Neuronal stem cell (in vitro differentiated cells): ENCODE data around the gene ETV2.
"Not testable (repeated sequence)": the region's sequence is repeated elsewhere in the genome, so short reads cannot be mapped to it uniquely, and the experiment has no call there.

Experiments
- DNase-seq: peaks from one replicate; pipeline ENCODE4 v3.0.0-alpha.2; 2013; ENCODE audit warnings: low spot score
- H2AFZ ChIP-seq: one replicate; pipeline ENCODE4 v1.6.1; 2013; ENCODE audit warnings: mild to moderate bottlenecking, low read length, inconsistent platforms
- H2AK5ac ChIP-seq: 2 replicates; pipeline ENCODE4 v1.6.1; 2013; ENCODE audit warnings: low read depth, mild to moderate bottlenecking, inconsistent platforms, low read length, moderate library complexity, mixed read lengths
- H2BK120ac ChIP-seq: 2 replicates; pipeline ENCODE4 v1.6.1; 2013; ENCODE audit warnings: low read depth, mild to moderate bottlenecking, inconsistent platforms, low read length, moderate library complexity, mixed read lengths
- H2BK12ac ChIP-seq: one replicate; pipeline ENCODE4 v1.6.1; 2013; ENCODE audit warnings: low read length, inconsistent platforms
- H2BK15ac ChIP-seq: 2 replicates; pipeline ENCODE4 v1.6.1; 2013; ENCODE audit warnings: mild to moderate bottlenecking, low read length, inconsistent platforms, mixed read lengths
- H2BK5ac ChIP-seq: one replicate; pipeline ENCODE4 v1.6.1; 2013; ENCODE audit warnings: inconsistent platforms, mild to moderate bottlenecking, low read length, moderate library complexity
- H3K14ac ChIP-seq: one replicate; pipeline ENCODE4 v1.6.1; 2013; ENCODE audit warnings: low read length, inconsistent platforms
- H3K18ac ChIP-seq: 2 replicates; pipeline ENCODE4 v1.6.1; 2013; ENCODE audit warnings: low read length, inconsistent platforms
- H3K23ac ChIP-seq: 2 replicates; pipeline ENCODE4 v1.6.1; 2013; ENCODE audit warnings: low read depth, mild to moderate bottlenecking, mixed read lengths, low read length, inconsistent platforms; ENCODE audit not compliant: poor library complexity
- H3K27ac ChIP-seq: replicated peaks from 3 replicates; pipeline ENCODE4 v1.5.1; 2013; ENCODE audit warnings: low read length, inconsistent platforms
- H3K27me3 ChIP-seq, 3 experiments: 2 replicates each; pipeline ENCODE4 v1.6.1; 2013; ENCODE audit warnings: low read length in 3 of 3, mild to moderate bottlenecking in 2 of 3, inconsistent platforms in 1 of 3, low read depth in 1 of 3, mixed read lengths in 1 of 3, moderate library complexity in 1 of 3; ENCODE audit not compliant: control insufficient read depth in 3 of 3, insufficient read depth in 3 of 3
- H3K36me3 ChIP-seq, 2 donors: replicated peaks in 1 of 2; 2 replicates each; pipeline ENCODE4 v1.6.1; 2013; ENCODE audit warnings: low read length in 2 of 2; ENCODE audit not compliant: control insufficient read depth in 2 of 2, insufficient read depth in 2 of 2
- H3K4ac ChIP-seq: 2 replicates; pipeline ENCODE4 v1.6.1; 2013; ENCODE audit warnings: inconsistent platforms, mild to moderate bottlenecking, low read length, moderate library complexity
- H3K4me1 ChIP-seq, 2 donors: 1 replicate in 1 of 2; 2 replicates in 1 of 2; pipeline ENCODE4 v1.6.1; 2013; ENCODE audit warnings: low read length in 2 of 2, low read depth in 1 of 2; ENCODE audit not compliant: control insufficient read depth in 2 of 2, insufficient read depth in 1 of 2
- H3K4me2 ChIP-seq: one replicate; pipeline ENCODE4 v1.6.1; 2013; ENCODE audit warnings: mild to moderate bottlenecking, low read length, inconsistent platforms; ENCODE audit not compliant: insufficient read depth, poor library complexity, severe bottlenecking
- H3K4me3 ChIP-seq, 2 donors: 2 replicates each; pipeline ENCODE4 v1.5.1; 2013; ENCODE audit warnings: low read length in 2 of 2, mild to moderate bottlenecking in 2 of 2, inconsistent platforms in 1 of 2, moderate library complexity in 1 of 2
- H3K79me1 ChIP-seq: one replicate; pipeline ENCODE4 v1.6.1; 2013; ENCODE audit warnings: low read depth, mild to moderate bottlenecking, inconsistent platforms, low read length, moderate library complexity
- H3K9ac ChIP-seq: one replicate; pipeline ENCODE4 v1.6.1; 2013; ENCODE audit warnings: mild to moderate bottlenecking, low read depth, low read length, inconsistent platforms; ENCODE audit not compliant: poor library complexity
- H3K9me3 ChIP-seq, 2 donors: replicated peaks in 1 of 2; 2 replicates each; pipeline versions ENCODE3 to v1.6.1; 2013; ENCODE audit warnings: low read length in 2 of 2, mild to moderate bottlenecking in 2 of 2, inconsistent platforms in 1 of 2, low read depth in 1 of 2, mixed read lengths in 1 of 2, moderate library complexity in 1 of 2; ENCODE audit not compliant: control insufficient read depth in 2 of 2, insufficient read depth in 1 of 2
- H4K8ac ChIP-seq: one replicate; pipeline ENCODE4 v1.6.1; 2013; ENCODE audit warnings: low read depth, mild to moderate bottlenecking, inconsistent platforms, low read length, moderate library complexity
- H4K91ac ChIP-seq: one replicate; pipeline ENCODE4 v1.6.1; 2013; ENCODE audit warnings: low read length, low read depth, mild to moderate bottlenecking, inconsistent platforms; ENCODE audit not compliant: poor library complexity
- WGBS, 2 donors: extraction: QIAGEN DNeasy Blood & Tissue Kit; methylation state at CpG; one replicate each; pipeline ENCODE4 v1.1.7; 2013; ENCODE audit warnings: missing lambda C conversion rate in 2 of 2, mixed read lengths in 1 of 2; ENCODE audit not compliant: insufficient read length in 2 of 2, insufficient replicate concordance in 1 of 2; ENCODE audit errors: extremely low coverage in 2 of 2; 5-methylcytosine and 5-hydroxymethylcytosine counted together

The ETV2 gene

DNA sequence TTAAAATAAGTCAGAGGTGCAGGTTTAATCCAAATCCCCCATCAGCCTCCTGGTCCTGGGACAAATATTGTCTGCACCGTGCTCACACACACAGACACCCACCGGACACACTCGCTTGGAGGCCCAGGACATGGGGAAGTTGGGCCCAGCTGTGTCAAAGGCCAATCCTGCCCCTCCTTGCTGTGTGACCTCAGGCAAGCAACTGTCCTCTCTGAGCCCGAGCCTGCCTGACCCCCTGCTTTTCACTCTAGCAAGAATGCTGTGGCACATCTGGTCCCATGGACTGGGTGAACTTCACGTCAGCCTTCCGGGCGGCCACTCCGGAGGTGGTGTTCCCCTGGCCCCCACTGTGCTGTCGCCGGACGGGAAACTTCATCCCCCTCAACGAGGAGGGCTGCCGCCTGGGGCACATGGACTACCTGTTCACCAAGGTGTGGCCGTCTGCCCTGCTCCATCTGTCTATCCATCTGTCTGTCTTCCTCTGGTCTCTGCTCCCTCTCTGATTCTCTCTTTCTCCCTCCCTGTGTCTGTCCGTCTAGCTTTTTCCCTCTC, 34.1 kb downstream of the ETV2 start:
- Histone ChIP-seq H3K27me3 (peaks cover 0 to 23% (median 10%) of the 10 kb centered on the region in 3 experiments), H3K9me3 (peaks cover 0 to 3% of the 10 kb centered on the region in 2 donors), H2BK12ac (peak overlapping the region; percentile 84), H3K4me3 (no peak overlapping the region), H3K4me1 (peaks cover 0 to 5% of the 10 kb centered on the region in 2 donors), H3K9ac (peak overlapping the region; percentile 21), H3K27ac (no peak overlapping the region), H2AFZ (no peak overlapping the region), H3K36me3 (no peaks in the 10 kb centered on the region), H4K91ac (no peak overlapping the region), H3K14ac (peak overlapping the region; percentile 82), H4K8ac (peak overlapping the region; percentile 48), H2BK15ac (no peak overlapping the region), H3K18ac (peak overlapping the region; percentile 17), H3K4ac (no peak overlapping the region), H3K23ac (no peak overlapping the region), H2AK5ac (peak overlapping the region; percentile 75), H2BK120ac (no peak overlapping the region), H3K79me1 (no peaks in the 10 kb centered on the region), H2BK5ac (no peak overlapping the region), H3K4me2 (no peak overlapping the region)
- WGBS, 2 donors: no CpG with 5 or more reads among the region's 15 CpGs
- DNase-seq: no peak

DNA sequence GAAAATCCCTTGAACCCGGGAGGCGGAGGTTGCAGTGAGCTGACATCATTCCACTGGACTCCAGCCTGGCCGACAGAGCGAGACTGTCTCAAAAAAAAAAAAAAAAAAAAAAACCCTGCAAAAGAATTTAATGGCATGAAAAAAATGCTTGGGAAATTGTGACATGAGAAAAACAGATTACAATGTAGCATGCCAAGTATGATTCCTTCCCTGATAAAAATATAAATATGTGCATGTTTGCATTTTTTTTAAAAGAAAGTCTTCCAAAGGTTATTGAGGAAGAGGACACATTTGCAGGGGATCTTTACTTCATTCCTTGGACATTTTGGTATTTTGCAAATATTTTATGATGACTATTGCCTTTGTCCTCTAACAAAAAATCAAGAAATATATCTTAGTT, 48.3 kb downstream of the ETV2 start:
- no peak overlapping the region for H3K23ac ChIP-seq
- H3K9me3 ChIP-seq: no peaks in the 10 kb centered on the region
- H3K18ac ChIP-seq: no peak overlapping the region
- no peak overlapping the region for H3K4ac ChIP-seq
- no peaks in the 10 kb centered on the region for H3K79me1 ChIP-seq
- no peak overlapping the region for H2BK12ac ChIP-seq
- H3K14ac ChIP-seq: no peak overlapping the region
- H2BK15ac ChIP-seq: no peak overlapping the region
- no peak overlapping the region for H2BK120ac ChIP-seq
- no peaks in the 10 kb centered on the region for H3K27me3 ChIP-seq
- H2BK5ac ChIP-seq: no peak overlapping the region
- no peak overlapping the region for H4K91ac ChIP-seq
- no peaks in the 10 kb centered on the region for H3K36me3 ChIP-seq
- H3K4me3 ChIP-seq: no peak overlapping the region
- no peak overlapping the region for H3K9ac ChIP-seq
- no peak overlapping the region for H3K27ac ChIP-seq
- H2AK5ac ChIP-seq: no peak overlapping the region
- DNase-seq: no peak
- H2AFZ ChIP-seq: no peak overlapping the region
- H4K8ac ChIP-seq: no peak overlapping the region
- no CpG with 5 or more reads among the region's 4 CpGs for WGBS, 2 donors
- no peak overlapping the region for H3K4me2 ChIP-seq
- H3K4me1 ChIP-seq: no peaks in the 10 kb centered on the region

DNA sequence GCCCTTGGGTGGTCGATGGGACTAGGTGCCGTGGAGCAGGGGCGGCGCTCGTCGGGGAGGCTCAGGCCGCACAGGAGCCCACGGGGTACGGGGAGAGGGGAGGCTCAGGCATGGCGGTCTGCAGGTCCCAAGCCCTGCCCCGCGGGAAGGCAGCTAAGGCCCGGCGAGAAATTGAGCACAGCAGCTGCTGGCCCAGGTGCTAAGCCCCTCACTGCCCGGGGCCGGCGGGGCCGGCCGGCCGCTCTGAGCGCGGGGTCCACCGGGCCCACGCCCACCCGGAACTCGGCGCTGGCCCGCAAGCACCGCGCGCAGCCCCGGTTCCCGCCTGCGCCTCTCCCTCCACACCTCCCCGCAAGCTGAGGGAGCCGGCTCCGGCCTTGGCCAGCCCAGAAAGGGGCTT, 49.6 kb downstream of the ETV2 start:
- not testable (repeated sequence) for H3K36me3 ChIP-seq, DNase-seq, H2AK5ac ChIP-seq, H2BK15ac ChIP-seq, H3K4me2 ChIP-seq, H3K27ac ChIP-seq, H3K9ac ChIP-seq, H3K14ac ChIP-seq, H2BK12ac ChIP-seq, H3K23ac ChIP-seq, H2BK5ac ChIP-seq, H3K18ac ChIP-seq, H2BK120ac ChIP-seq, H3K79me1 ChIP-seq, H3K4me1 ChIP-seq, H3K4ac ChIP-seq, H3K9me3 ChIP-seq, H4K91ac ChIP-seq, H3K4me3 ChIP-seq, H2AFZ ChIP-seq, H3K27me3 ChIP-seq, H4K8ac ChIP-seq
- WGBS, 2 donors: no CpG with 5 or more reads among the region's 37 CpGs

DNA sequence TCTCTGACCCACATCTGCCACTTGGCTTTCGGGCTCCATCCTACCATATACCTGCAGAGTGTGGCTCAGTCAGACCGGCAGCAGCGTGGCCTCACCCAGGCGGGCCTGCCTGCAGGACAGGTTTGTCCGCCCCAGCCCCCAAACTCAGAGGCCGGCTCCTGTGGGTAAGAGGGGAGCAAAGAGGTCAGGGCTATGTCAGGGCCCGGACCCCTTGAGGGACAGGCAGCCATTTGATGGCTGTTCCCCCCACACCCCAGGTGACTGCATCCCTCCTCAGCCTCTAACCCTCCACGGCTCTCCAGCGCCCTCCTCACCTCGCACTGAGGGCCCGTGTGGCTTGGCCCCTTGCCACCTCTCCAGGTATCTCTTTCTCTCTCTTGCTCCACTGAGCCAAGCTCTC, 50.5 kb downstream of the ETV2 start:
- Histone ChIP-seq H2AK5ac (peak overlapping the region; percentile 41), H2BK120ac (no peak overlapping the region), H4K91ac (no peak overlapping the region), H2AFZ (peak overlapping the region; percentile 11), H2BK12ac (no peak overlapping the region), H2BK5ac (peak overlapping the region; percentile 32), H3K4ac (no peak overlapping the region), H3K79me1 (no peaks in the 10 kb centered on the region), H4K8ac (no peak overlapping the region), H3K27me3 (no peaks in the 10 kb centered on the region), H3K4me2 (no peak overlapping the region), H3K27ac (no peak overlapping the region), H2BK15ac (no peak overlapping the region), H3K4me1 (no peaks in the 10 kb centered on the region), H3K9me3 (no peaks in the 10 kb centered on the region), H3K18ac (no peak overlapping the region), H3K14ac (no peak overlapping the region), H3K9ac (no peak overlapping the region), H3K23ac (peak overlapping the region; percentile 39), H3K4me3 (no peak overlapping the region), H3K36me3 (no peaks in the 10 kb centered on the region)
- DNase-seq: no peak
- WGBS, 2 donors: no CpG with 5 or more reads among the region's 11 CpGs
